Ovary (tissue), 9 donors: ENCODE data around the gene DDN. TPM values are rescaled to one million over a fixed set of nuclear protein-coding genes. Genes with fewer than 3 reads are reported as not detected.

Source experiments
- DNase-seq, 5 donors: peaks; one replicate each; pipeline ENCODE4 v3.0.0-alpha.2; 2019 to 2020
- H3K27ac ChIP-seq, 2 donors: fragments of 200-600 bp; one replicate each; pipeline versions ENCODE4 v1.5.1 to v1.8.0; 2019 to 2022
- H3K27me3 ChIP-seq: fragments of 200-600 bp; one replicate; pipeline ENCODE4 v1.8.0; 2022
- H3K36me3 ChIP-seq: fragments of 200-600 bp; sonication (generic); one replicate; pipeline ENCODE4 v1.5.1; 2019
- H3K4me1 ChIP-seq: one replicate; pipeline ENCODE4 v1.8.1; 2013; ENCODE audit warnings: mild to moderate bottlenecking, moderate library complexity; ENCODE audit not compliant: insufficient read depth
- H3K4me3 ChIP-seq: fragments of 200-600 bp; sonication (generic); one replicate; pipeline ENCODE4 v1.5.1; 2017
- H3K9me3 ChIP-seq, 2 donors: fragments of 200-600 bp in 1 of 2; sonication (generic) in 1 of 2; one replicate each; pipeline versions ENCODE4 v1.5.1 to v1.8.1; 2013 to 2019; ENCODE audit warnings: mild to moderate bottlenecking in 1 of 2, moderate library complexity in 1 of 2
- CTCF ChIP-seq, 3 donors: fragments of 450-650 bp in 2 of 3; fragments of 200-600 bp in 1 of 3; IDR thresholded peaks; one replicate each; pipeline versions ENCODE4 v1.5.1 to v1.8.0; 2016 to 2022; ENCODE audit warnings: antibody characterized with exemption in 3 of 3, mild to moderate bottlenecking in 1 of 3
- EP300 ChIP-seq: sonication (generic); formaldehyde crosslinking; IDR thresholded peaks from one replicate; pipeline ENCODE4 v1.6.1; 2017; ENCODE audit warnings: antibody characterized with exemption
- POLR2A ChIP-seq: fragments of 450-650 bp; IDR thresholded peaks from one replicate; pipeline ENCODE4 v1.6.1; 2017; ENCODE audit warnings: antibody characterized with exemption, mild to moderate bottlenecking, moderate library complexity
- WGBS, 3 donors: extraction: QIAGEN DNeasy Blood & Tissue Kit in 1 of 3; methylation state at CpG; one replicate each; pipeline versions ENCODE4 v1.1.5 to v1.1.7; 2013 to 2017; 5-methylcytosine and 5-hydroxymethylcytosine counted together
- intact Hi-C, 4 donors: fragments of 100-400 bp; cut with DNase I; formaldehyde crosslinking; loops; one replicate each; pipeline versions ENCODE4 v1.11.0 to v1.15.1; 2022 to 2023
- polyA plus RNA-seq, 2 donors: library from polyadenylated mRNA; stranded (reverse); fragments of 200-250 nt in 1 of 2; fragments of 350-450 nt in 1 of 2; fragmentation: Illumina TruSeq in 1 of 2; extraction: RNeasy Lipid Tissue Mini Kit (QIAGEN cat#74804) in 1 of 2; gene quantifications; one replicate each; pipeline ENCODE4 v1.2.3, GENCODE V29; 2013 to 2014
- total RNA-seq, 7 donors: library from RNA; depleted of rRNA in 2 of 7; stranded (reverse); fragments of >200 nt in 2 of 7; fragmentation: NEBNext Ultra II Directional in 3 of 7; extraction: Animal tissue kit (Norgen Biotek cat#: 25700) in 3 of 7; gene quantifications; one replicate each; pipeline versions ENCODE4 v1.1.0 to v1.2.4, GENCODE V29; 2016 to 2023
- donor health status: DM: no; HTN: no; CAD: no; lungs with moderate emphysema.
- donor health status: DM: no; HTN: no; CAD: no.
- donor health status: Bipolar disorder and iron deficiency.
- donor health status: DM: yes; HTN: yes; CAD: no.
- donor health status: DM: no; HTN: no; CAD: no.
- donor health status: DM: yes; HTN: yes; CAD: no.

DDN gene
- total and polyA plus RNA-seq, 9 donors: 0.04 to 0.28 (median 0.05) TPM; not detected in 6

- intact Hi-C loops: no loop called here
- 28 to 37% (median 33%) methylated on average over 10 of the region's 10 CpGs for WGBS, 3 donors
- Histone ChIP-seq H3K36me3 (no peaks in the 10 kb centered on the region), H3K27me3 (no peaks in the 10 kb centered on the region), H3K27ac (no peak overlapping the region), H3K4me3 (no peak overlapping the region), H3K4me1 (peaks cover 4% of the 10 kb centered on the region), H3K9me3 (no peaks in the 10 kb centered on the region)
- TF ChIP-seq CTCF (IDR thresholded peaks at IDR 0.05): no peak
- TF ChIP-seq EP300: no peak
- TF ChIP-seq POLR2A: no peak
- DNase-seq: no peak
Measured at GRCh38 chr12:48970702-48971334, 28.4 kb downstream of the DDN start.

- WGBS, 3 donors: 7 to 18% (median 14%) methylated on average over 34 to 77 of the region's 77 CpGs
- DNase-seq: no peak
Measured at GRCh38 chr12:48969833-48970701, 29.1 kb downstream of the DDN start.

GRCh38 chr12:48969160-48969771 is 29.9 kb downstream of the DDN start:
- DNase-seq: no peak
- WGBS, 3 donors: 50 to 57% (median 52%) methylated on average over 8 of the region's 8 CpGs
- Histone ChIP-seq H3K4me3 (no peak overlapping the region), H3K36me3 (no peaks in the 10 kb centered on the region), H3K27ac (no peak overlapping the region), H3K9me3 (no peaks in the 10 kb centered on the region), H3K27me3 (no peaks in the 10 kb centered on the region), H3K4me1 (peaks cover 4% of the 10 kb centered on the region)
- TF ChIP-seq POLR2A (no peak), CTCF (IDR thresholded peaks at IDR 0.05) (no peak), EP300 (no peak)
- intact Hi-C loops: no loop called here

More at GRCh38 chr12:48969833-48970701, 29.1 kb downstream of the DDN start:
- no peak overlapping the region for H3K4me3 ChIP-seq
- TF ChIP-seq POLR2A (no peak), CTCF (IDR thresholded peaks at IDR 0.05) (no peak), EP300 (no peak)
- no peak overlapping the region for H3K27ac ChIP-seq
- no peaks in the 10 kb centered on the region for H3K36me3 ChIP-seq
- no peaks in the 10 kb centered on the region for H3K9me3 ChIP-seq
- intact Hi-C loops: no loop called here
- H3K27me3 ChIP-seq: no peaks in the 10 kb centered on the region
- peaks cover 4% of the 10 kb centered on the region for H3K4me1 ChIP-seq

GRCh38 chr12:48968467-48968866 is 30.7 kb downstream of the DDN start:
- Histone ChIP-seq H3K9me3 (no peaks in the 10 kb centered on the region), H3K36me3 (no peaks in the 10 kb centered on the region), H3K4me3 (no peak overlapping the region), H3K4me1 (peaks cover 4% of the 10 kb centered on the region), H3K27me3 (no peaks in the 10 kb centered on the region), H3K27ac (no peak overlapping the region)
- 85 to 91% (median 87%) methylated on average over 3 of the region's 3 CpGs for WGBS, 3 donors
- intact Hi-C loops: no loop called here
- no peak for TF ChIP-seq POLR2A
- TF ChIP-seq EP300: no peak
- no peak for TF ChIP-seq CTCF (IDR thresholded peaks at IDR 0.05)
- DNase-seq: no peak
